ENCODE results near the gene RBM4B. TPM values are rescaled to one million over a fixed set of nuclear protein-coding genes. Genes with fewer than 3 reads are reported as not detected.

The RBM4B gene
- total RNA-seq, 2 donors from 2014 or later: 9.0 to 9.7 TPM

GRCh38 chr11:66692871-66693331, 15.2 kb upstream of the RBM4B start:
- no peak for TF ChIP-seq CTCF (IDR thresholded peaks at IDR 0.05)
- DNase-seq (ENCODE audit: low spot score): no peak
- no peaks in the 10 kb centered on the region for H3K27me3 ChIP-seq

GRCh38 chr11:66692446-66692845, 14.8 kb upstream of the RBM4B start:
- no peaks in the 10 kb centered on the region for H3K9me3 ChIP-seq
- H3K36me3 ChIP-seq: no peaks in the 10 kb centered on the region
- TF ChIP-seq CTCF (IDR thresholded peaks at IDR 0.05): no peak
- no peak for DNase-seq (ENCODE audit: low spot score)
- no peak overlapping the region for H3K27ac ChIP-seq
- H3K4me3 ChIP-seq: no peak overlapping the region
- no peaks in the 10 kb centered on the region for H3K4me1 ChIP-seq
- H3K27me3 ChIP-seq: no peaks in the 10 kb centered on the region

More at GRCh38 chr11:66692871-66693331, 15.2 kb upstream of the RBM4B start:
- no peaks in the 10 kb centered on the region for H3K4me1 ChIP-seq
- no peak overlapping the region for H3K4me3 ChIP-seq
- H3K36me3 ChIP-seq: no peaks in the 10 kb centered on the region
- no peaks in the 10 kb centered on the region for H3K9me3 ChIP-seq
- no peak overlapping the region for H3K27ac ChIP-seq

GRCh38 chr11:66691311-66691980, 13.8 kb upstream of the RBM4B start:
- no peaks in the 10 kb centered on the region for H3K36me3 ChIP-seq
- no peaks in the 10 kb centered on the region for H3K9me3 ChIP-seq
- no peak overlapping the region for H3K27ac ChIP-seq
- H3K4me3 ChIP-seq: no peak overlapping the region
- no peak for TF ChIP-seq CTCF (IDR thresholded peaks at IDR 0.05)
- H3K4me1 ChIP-seq: no peaks in the 10 kb centered on the region
- H3K27me3 ChIP-seq: no peaks in the 10 kb centered on the region
- no peak for DNase-seq (ENCODE audit: low spot score)

- H3K4me1 ChIP-seq: no peaks in the 10 kb centered on the region
- no peaks in the 10 kb centered on the region for H3K9me3 ChIP-seq
- H3K27ac ChIP-seq: no peak overlapping the region
- DNase-seq (ENCODE audit: low spot score): no peak
- H3K27me3 ChIP-seq: no peaks in the 10 kb centered on the region
- H3K36me3 ChIP-seq: no peaks in the 10 kb centered on the region
- no peak overlapping the region for H3K4me3 ChIP-seq
- TF ChIP-seq CTCF (IDR thresholded peaks at IDR 0.05): no peak
Measured at GRCh38 chr11:66689661-66690590, 12.2 kb upstream of the RBM4B start.

- Histone ChIP-seq H3K27me3 (no peaks in the 10 kb centered on the region), H3K27ac (no peak overlapping the region), H3K36me3 (no peaks in the 10 kb centered on the region), H3K4me3 (no peak overlapping the region), H3K4me1 (no peaks in the 10 kb centered on the region), H3K9me3 (no peaks in the 10 kb centered on the region)
- no peak for DNase-seq (ENCODE audit: low spot score)
- TF ChIP-seq CTCF (IDR thresholded peaks at IDR 0.05): no peak
Measured at GRCh38 chr11:66688561-66689534, 11.2 kb upstream of the RBM4B start.

Data from right atrium auricular region (tissue), 2 donors.